ENCODE data around the gene ARHGEF39. TPM values are rescaled to one million over a fixed set of nuclear protein-coding genes. Genes with fewer than 3 reads are reported as not detected.
A peak's percentile ranks its signal among the peaks of the same experiment; 100 is the strongest.

The ARHGEF39 gene
- total RNA-seq, 1 donor from 2014 or later: 0.24 TPM

DNA sequence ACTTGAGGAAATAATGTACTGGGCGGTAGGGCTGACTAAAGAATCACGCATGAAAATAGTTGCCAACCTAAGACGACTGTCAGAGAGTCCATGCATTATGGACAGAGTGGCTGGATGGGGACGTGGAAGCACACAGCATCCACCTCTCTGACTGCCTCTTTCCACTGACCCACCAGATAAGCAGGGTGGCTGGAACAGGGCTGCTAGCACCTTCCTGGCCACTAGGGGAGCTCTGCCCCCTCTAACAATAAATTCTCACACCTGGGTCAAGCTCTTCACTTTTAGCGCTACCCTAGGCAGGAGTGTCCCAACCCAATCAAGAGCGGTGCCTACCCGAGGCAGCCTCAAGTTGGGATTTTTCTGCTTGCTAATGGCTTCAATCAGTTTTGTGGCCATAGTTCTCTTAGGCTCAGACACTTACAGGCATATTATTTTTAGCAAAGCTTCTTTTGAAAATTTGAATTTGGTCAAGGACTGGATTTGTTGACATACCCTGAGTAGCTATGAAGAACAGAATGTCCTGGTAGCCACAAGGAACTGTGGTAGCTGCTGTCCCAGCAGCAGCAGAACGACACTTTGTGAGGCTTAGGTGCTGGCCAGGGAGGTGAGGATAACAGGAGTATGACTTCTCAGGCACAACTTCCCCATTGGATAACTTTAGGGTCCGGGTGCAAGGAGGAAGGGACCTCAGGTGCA, 31.7 kb upstream of the ARHGEF39 start:
- peak; percentile 72 for ATAC-seq (ENCODE audit: poor library complexity)
- peak; percentile 71 for DNase-seq
- intact Hi-C loops (cut with DNase I): loop anchor here (5.0 kb wide), 1 partner anchor 34 kb away; no protein-coding TSS in a partner anchor

DNA sequence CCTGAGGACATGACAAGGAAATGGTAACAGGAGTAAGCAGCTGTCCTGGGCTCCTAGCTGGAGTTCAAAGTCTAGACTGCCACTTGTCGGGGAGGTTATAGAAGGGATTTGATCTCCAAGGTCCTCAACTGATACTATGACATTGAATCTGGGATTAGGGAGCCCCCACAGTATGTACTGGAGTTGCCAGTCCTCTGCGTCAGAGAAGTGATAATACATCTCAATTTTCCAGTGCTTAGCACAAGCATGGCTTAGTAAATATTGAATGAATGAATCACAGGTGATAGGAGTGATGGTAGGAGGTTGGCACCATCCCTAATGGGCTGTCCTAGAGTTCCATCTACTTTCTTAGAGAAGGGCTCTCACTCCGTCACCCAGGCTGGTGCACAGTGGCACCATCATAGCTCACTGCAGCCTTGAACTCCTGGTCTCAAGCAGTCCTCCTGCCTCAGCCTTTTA, 31.0 kb upstream of the ARHGEF39 start:
- DNase-seq: no peak
- intact Hi-C loops (cut with DNase I): loop anchor here (5.0 kb wide), 1 partner anchor 34 kb away; no protein-coding TSS in a partner anchor
- no peak for ATAC-seq (ENCODE audit: poor library complexity)

DNA sequence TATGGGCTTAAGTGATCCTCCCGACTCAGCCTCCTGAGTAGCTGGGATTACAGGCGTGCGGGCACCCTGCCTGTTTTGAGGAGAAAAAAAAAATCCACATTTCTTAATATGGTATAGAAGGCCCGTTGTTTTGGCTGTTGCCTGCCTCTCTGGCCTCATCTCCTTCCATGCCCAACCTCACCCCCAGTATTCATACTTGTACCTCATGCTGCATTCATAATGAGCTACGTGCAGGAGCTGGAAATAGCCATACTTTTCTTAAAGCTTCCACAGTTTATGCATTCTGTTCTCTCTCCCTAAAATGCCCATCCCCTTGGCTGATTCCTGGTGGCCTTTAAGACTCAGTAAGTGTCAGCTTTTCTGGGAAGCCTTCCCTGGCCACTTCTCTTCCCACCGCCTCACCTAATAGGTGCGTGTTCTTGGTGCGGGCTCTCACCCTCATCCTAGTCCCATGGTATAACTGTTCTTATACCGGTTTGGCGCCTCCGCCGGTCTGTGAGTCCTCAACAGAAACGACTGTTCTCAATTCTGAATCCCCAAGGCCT, 26.8 kb upstream of the ARHGEF39 start:
- intact Hi-C loops (cut with DNase I): loop anchor here (5.0 kb wide), 1 partner anchor 35 kb away; no protein-coding TSS in a partner anchor
- ATAC-seq (ENCODE audit: poor library complexity) (no peak), DNase-seq (no peak)

DNA sequence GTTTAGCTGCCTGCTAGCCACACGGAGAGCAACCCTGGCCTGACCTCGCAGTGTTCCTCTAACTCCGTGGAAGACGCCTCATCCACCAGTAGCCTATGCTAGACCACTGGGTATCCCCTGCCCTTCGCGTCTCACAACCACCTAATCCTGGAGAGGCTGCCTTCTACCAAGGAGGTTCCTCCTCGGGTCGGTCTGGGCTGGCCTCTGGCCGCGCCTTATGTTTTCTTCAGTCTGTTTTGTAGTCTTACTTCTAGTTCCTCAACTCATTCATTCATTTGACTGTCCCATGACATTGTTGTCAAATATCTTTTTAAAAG, 26.3 kb upstream of the ARHGEF39 start:
- ATAC-seq (ENCODE audit: poor library complexity) (no peak), DNase-seq (no peak)
- intact Hi-C loops (cut with DNase I): loop anchor here (5.0 kb wide), 1 partner anchor 36 kb away; no protein-coding TSS in a partner anchor

DNA sequence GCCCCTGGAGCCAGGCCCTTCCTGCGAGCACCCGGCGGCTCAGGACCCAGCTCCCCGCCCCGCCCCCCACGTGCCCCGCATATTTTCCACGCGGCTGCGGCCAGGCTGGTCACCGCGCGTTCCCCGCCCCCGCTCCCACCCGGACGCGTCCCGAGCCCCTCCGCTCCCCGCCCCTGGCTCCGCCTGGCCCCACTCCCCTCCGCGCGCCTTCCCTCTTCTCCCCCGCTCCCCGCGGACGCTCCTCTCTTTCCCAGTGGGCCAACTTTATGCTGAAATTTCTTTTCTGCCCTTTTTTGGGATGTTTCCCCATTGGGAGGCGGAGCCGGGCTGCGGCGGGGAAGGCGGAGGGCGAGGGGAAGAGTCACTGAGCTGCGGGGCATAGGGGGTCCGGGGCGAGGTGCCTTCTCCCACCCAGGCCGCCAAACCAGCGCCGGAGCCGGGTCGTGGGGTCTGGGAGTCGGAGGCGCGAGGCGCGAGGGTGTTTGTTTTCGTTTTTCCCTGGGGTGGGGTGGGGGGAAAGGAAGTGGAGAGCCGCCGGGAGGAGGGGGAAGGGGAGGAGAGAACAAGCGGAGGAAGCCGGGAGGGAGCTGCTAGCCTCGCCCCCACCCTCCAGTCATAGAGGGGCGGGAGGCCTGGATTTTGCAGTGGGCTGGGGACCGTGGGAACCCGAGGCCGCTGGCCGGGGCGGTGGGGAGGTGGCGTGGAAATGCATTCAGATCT, 25.8 kb upstream of the ARHGEF39 start:
- intact Hi-C loops (cut with DNase I): loop anchor here (5.0 kb wide), 1 partner anchor 37 kb away; no protein-coding TSS in a partner anchor
- ATAC-seq (ENCODE audit: poor library complexity): peak; percentile 70
- DNase-seq: peak; percentile 89

DNA sequence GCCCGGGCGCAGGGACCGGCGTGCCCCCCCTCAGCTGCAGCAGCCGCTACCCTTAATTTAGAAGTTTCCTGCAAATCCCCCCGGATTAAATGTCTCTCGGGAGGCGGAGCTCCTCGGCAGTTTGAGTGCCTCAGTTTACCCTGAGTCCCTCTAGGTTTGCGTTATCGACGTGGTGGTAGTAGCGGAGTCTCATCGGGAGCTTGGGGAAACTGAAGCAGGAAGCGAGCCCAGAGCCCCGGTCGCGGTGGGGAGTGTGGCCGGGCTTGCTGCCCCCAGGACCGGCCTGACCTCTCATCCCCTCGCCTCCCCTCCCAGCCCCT, 25.3 kb upstream of the ARHGEF39 start:
- intact Hi-C loops (cut with DNase I): loop anchor here (5.0 kb wide), 1 partner anchor 37 kb away; no protein-coding TSS in a partner anchor
- DNase-seq (no peak), ATAC-seq (ENCODE audit: poor library complexity) (no peak)

DNA sequence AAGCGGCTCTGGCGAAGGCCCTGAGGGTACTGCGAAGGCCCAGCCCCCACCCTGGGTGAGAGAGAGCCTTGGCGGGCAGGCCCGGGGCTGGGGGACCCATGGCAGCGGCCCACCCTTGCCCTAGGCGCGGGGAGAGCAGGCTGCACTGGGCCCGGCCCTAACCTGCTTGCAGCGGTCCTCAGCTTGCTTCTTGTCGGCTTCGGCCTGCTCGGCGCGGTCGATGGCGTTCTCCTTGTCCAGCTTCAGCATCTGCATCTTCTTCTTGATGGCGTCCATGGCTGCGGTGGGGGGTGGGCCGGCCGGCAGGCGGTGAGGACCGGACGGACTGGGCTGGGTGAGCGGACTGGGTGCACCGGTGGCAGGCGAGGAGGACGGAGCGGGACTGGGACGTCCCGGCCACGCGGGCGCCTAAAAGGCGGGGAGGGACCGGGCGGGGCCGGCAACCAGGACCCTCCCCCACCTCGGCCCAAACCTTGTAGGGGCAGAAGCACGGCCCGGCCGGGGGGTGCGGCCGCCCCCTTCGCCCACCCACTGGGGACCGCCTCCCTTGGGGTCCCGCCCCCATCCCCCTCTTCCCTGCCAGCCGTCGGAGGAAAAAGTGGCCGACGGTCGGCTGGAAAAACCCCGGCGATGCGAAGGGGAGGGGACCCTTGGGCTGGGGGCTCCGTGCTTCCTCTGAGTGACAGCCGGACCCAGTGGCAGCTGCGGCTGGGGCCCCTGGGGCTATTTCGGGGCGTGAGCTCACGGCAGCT, 24.7 kb upstream of the ARHGEF39 start, which contains the start of gene TPM2:
TPM2 (minus strand) TSS at position 384 of the 752 bp plus-strand sequence; CDS start at position 276, 108 bp downstream.
- ATAC-seq (ENCODE audit: poor library complexity): peak; percentile 77
- intact Hi-C loops (cut with DNase I): loop anchor here (5.0 kb wide), 1 partner anchor 38 kb away; no protein-coding TSS in a partner anchor
- peak; percentile 85 for DNase-seq

DNA sequence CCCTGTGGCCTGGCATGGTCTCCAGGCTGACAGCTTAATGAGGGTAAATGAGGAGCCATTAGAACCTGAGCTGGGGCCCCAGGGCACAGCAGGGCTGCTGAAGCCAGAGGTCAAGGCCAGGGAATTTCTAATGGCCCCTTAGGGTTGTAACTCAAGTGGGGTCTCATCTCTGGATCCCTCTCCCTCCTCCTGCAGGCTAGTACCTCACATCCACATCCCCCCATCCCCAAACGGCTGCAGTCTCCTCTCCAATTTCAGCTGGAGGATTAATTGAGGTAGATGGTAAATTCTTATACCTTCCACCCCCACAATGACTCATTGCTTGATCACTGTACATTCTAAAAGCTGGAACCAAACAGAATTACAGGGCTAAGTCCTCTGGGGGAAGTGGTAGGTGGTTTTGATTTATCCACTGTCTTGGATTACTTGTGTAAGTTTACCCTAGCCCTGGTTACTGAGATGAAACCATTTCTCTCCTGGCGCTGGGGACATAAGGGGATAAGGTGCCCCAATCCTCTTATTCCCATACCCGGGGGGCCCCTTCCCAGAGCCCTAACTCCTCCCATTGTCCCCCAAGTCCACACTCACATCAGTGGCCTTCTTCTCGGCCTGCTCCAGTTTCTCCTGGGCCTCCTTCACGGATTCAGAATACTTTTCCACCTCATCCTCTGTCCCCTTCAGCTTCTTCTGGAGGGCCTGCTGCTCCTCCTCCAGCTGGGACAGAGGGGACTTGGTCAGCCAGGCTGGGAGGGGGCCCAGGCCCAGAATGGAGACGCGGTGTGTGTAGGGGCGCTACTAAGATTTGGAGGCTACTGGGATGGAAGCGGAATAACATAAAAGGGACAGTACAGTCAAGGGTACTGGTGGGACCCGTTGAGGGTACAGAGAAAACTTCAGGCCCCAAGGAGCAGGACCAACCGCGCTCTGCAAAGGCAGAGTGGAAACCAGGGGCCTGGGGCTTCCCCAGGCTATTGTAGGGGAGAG, 23.9 kb upstream of the ARHGEF39 start:
- ATAC-seq (ENCODE audit: poor library complexity): no peak
- DNase-seq: no peak
- intact Hi-C loops (cut with DNase I): no loop called here

DNA sequence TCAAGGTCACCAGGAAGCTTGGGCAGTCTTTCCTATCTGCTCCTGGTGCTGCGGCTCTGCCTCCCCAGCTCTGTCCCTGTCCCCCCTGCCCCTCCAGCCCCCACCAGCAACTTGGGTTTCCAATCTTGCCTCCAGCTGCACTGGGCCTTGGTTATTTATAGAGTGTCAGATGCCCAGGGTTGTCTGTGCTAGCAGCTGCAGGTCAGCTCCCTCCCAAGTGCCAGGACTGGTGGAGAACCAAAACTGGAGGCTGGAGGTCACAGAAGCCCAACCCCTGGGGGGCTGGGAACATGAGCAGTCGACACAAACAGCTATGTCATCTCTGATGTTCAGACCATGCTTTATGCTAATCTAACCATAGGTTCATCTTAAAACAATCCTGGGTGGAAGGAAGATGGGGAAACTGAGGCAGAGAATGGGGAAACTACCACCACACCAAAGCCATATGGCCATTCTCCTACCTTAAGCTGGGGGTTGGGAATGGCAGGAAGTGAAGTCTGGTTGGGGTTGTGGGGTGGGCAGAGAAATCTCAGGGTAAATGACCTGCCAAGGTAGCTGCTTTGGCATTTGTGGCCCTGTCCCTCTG, 23.1 kb upstream of the ARHGEF39 start:
- peak; percentile 0 for ATAC-seq (ENCODE audit: poor library complexity)
- intact Hi-C loops (cut with DNase I): no loop called here
- DNase-seq: no peak

DNA sequence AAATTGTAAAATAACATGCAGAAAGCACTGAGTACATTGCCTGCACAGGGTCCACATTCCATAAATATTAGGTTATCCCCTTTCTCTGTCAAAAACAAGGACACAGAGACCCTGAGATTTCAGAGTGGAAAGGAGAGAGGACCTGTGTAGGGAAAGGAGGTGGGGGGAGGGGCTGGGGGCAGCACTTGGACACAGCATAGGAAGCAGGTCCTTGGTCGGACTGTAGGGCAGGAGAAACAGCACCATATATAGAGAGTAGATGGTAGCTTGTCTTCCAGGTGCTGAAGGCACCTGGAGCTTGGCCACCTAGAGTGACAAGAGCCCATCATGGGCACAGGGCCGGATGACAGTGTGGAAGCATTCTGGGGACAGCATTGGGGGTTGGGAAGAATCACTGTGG, 22.3 kb upstream of the ARHGEF39 start:
- DNase-seq (no peak), ATAC-seq (ENCODE audit: poor library complexity) (no peak)
- intact Hi-C loops (cut with DNase I): no loop called here

DNA sequence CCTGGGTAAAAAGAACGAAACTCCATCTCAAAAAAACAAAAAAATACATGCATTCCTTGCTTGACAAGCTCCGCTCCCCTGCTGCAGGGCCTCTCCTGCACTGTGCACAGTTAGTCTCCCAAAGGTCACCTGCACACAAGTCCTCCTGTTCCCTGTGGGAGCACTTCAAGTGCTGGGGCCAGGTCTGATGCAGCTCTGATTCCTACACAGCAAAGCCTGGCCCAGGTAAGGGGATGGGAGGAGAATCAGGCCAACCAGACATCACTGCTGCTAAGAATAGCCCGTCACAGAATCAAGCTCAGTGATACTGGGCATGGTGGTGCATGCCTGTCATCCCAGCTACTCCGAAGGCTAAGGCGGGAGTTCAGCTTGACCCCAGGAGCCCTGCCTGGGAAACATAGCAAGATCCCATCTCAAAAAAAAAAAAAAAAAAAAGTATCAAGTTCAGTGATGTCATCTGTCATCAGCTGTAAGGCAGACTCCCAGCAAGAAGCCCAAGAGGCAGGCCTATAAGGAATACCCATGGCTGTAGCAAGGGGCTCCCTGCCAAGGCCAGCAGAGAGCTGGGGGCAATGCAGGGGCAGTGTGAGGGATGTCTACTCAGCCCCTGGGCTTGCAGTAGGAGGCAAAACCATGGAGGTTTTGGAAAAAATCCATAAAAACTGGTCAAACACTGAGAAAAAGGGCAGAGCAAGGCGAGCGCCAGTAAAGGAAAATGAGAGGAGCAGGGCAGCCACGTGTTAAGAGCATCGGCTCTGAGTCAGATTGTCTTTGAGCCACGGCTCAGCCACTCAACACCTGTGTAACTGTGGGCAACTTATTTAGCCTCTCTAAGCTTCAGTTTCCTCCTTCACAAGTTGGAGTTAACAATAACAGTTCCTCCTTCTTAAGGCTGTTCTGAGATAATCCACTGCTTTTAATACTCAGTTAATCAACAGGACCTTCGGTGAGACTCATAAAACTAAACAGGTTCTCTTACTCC, 21.5 kb upstream of the ARHGEF39 start:
- DNase-seq (no peak), ATAC-seq (ENCODE audit: poor library complexity) (peak; percentile 25)
- intact Hi-C loops (cut with DNase I): no loop called here

DNA sequence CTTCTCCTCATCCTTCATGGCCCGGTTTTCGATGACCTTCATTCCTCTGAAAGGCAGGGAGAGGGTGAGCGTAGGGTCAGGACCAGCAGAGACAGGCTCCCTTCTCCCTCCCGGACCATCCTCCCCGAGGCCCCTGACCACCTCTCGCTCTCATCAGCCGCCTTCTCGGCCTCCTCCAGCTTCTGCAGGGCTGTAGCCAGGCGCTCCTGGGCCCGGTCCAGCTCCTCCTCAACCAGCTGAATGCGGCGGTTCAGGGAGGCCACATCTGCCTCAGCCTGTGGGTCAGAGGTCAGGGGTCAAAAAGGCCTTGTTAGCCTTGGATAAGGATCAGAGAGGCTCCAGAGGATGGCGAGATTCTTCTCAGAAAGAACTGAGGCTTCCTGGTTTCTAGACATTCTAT, 20.5 kb upstream of the ARHGEF39 start:
- no peak for ATAC-seq (ENCODE audit: poor library complexity)
- DNase-seq: no peak
- intact Hi-C loops (cut with DNase I): no loop called here

DNA sequence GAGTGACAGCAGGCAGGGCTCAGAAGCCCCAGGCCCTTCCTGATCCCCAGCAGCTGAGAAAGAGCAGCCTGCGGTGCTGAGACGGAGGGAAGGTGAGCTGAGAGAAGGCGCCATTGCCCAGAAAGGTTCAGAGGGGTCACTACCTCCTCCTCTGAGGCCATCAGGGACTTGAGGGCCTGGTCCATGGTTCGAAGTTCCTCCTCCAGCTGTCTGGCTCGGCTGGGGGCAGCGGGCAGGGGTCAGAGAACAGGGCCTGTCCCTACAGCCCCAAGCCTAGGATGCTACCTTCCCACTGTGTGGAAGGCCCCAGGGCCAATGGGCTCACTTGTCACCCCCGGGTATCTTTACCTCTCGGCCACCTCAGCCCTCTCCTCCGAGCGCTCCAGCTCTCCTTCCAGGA, 19.9 kb upstream of the ARHGEF39 start:
- intact Hi-C loops (cut with DNase I): no loop called here
- no peak for ATAC-seq (ENCODE audit: poor library complexity)

DNA sequence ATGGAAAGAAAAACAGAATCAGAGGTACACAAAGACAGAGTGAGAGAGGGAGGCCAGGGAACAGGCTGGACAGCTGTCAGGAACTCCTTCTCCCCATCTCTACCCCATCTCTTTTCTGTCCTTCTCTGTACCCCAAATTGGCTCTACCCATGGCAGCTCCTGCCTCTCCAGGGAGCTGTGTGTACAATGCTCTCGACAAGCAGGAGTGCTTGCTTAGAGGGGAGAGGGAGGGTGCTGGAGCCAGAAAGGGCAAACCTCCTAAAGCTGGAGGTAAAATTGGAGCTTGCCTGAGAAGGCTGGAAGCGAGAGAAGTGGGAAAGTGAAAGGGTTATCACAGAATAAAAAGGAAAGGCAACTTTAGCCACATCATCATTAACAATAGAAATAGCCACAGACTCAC, 18.3 kb upstream of the ARHGEF39 start:
- ATAC-seq (ENCODE audit: poor library complexity) (no peak), DNase-seq (no peak)
- intact Hi-C loops (cut with DNase I): no loop called here

More for the DNA sequence above, 19.9 kb upstream of the ARHGEF39 start:
- no peak for DNase-seq

DNA sequence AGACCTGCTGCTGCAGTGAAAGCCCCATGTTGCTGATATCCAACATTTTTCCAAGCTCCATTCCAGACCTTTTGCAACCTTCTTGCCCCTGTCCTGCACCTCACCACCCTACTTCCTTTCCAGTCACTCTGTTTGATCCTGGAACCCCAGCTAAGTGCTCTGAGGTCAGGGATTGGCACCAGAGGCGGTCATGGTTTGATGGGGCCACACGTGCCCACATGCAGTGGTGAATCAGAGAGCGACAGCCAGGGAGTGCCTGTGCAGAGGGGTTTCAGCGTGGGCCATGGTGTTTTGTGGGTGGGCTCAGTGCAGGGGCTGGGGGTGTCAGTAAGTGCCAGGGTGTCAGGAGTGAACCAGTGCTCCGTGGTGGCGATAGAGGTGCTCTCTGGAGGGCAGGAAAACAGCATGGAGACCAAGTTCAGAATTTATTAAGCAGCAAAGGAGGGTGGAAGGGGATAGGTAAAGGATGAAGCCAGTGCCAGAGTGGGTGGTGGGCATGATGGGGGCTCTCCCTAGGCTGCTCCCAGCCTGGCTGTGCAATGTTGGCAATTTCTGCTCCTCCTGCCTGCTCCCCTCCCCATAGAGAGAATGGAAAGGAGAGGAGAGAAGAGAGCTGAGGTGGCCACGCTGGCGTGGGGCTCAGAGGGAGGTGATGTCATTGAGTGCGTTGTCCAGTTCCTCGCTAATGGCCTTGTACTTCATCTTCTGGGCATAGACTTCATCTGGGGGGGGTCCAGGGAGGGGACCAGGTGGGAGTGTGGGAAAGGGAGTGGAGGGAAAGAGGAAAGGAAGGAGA, 17.7 kb upstream of the ARHGEF39 start:
- intact Hi-C loops (cut with DNase I): no loop called here
- no peak for DNase-seq
- no peak for ATAC-seq (ENCODE audit: poor library complexity)

DNA sequence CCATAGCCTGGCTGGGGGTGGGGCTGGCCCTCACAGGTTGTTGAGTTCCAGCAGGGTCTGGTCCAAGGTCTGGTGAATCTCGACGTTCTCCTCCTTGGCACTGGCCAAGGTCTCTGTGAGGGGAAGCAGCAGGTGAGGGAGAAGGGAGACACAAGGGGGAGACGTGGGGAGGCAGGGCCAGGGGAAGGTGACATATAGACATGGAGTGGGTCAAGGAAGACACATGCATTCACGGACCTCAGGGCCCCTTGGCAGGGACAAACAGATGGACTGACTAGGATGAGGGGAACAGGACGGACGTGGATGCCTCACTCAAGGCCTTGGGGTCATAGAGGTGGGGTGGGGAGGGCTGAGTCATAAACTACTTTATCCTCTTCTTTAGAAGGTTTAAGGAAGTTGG, 17.1 kb upstream of the ARHGEF39 start:
- intact Hi-C loops (cut with DNase I): no loop called here
- ATAC-seq (ENCODE audit: poor library complexity) (no peak), DNase-seq (no peak)

Data from Right ventricle myocardium superior (tissue), 1 donor.